RWPE1 (cell line): ENCODE measurements around the gene GRAMD1B.

ENCODE experiments used
- CTCF ChIA-PET: fragments of 350-600 bp; sonication (Branson Sonifier 250); formaldehyde crosslinking; extraction: SDS; loops from one replicate; lab custom pipeline; 2021; lab: Yijun Ruan, JAX
- POLR2A ChIA-PET: fragments of 400-600 bp; formaldehyde crosslinking; extraction: SDS; loops from one replicate; lab custom pipeline; 2020; ENCODE audit warnings: antibody characterized with exemption; ENCODE audit not compliant: low non-redundant PET; lab: Yijun Ruan, JAX
- DNase-seq: peaks from one replicate; pipeline ENCODE4 v3.0.0; 2012; ENCODE audit warnings: low spot score
- H3K27ac ChIP-seq: fragments of 450-650 bp; 2 replicates; pipeline ENCODE4 v1.5.1; 2017
- TF ChIP-seq, protein P1 (sequence below): fragments of 450-650 bp; conservative IDR thresholded peaks from 2 replicates; pipeline ENCODE4 v1.5.1; 2017; ENCODE audit warnings: low read depth, mild to moderate bottlenecking

The GRAMD1B gene

DNA sequence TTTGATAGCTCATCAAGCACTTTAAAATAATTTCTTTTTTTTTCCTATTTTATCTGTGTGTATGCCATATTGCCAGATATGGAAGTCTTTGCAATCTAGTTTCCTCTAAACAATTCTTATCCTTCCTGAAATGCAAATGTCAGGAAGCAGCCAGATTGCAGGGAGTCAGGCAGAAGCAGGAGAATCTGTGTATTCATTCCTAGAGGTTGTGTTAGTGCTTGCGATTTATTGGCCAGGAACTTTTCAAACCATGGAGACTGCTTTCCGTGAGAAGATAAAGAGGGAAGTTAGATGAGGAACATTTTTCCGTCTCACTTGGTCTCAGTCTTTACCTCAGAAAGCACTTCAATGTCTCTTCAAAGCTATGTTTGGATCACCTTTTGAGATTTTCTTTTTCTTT lies 91.9 kb downstream of the GRAMD1B start:
- TF ChIP-seq, protein P1, sequence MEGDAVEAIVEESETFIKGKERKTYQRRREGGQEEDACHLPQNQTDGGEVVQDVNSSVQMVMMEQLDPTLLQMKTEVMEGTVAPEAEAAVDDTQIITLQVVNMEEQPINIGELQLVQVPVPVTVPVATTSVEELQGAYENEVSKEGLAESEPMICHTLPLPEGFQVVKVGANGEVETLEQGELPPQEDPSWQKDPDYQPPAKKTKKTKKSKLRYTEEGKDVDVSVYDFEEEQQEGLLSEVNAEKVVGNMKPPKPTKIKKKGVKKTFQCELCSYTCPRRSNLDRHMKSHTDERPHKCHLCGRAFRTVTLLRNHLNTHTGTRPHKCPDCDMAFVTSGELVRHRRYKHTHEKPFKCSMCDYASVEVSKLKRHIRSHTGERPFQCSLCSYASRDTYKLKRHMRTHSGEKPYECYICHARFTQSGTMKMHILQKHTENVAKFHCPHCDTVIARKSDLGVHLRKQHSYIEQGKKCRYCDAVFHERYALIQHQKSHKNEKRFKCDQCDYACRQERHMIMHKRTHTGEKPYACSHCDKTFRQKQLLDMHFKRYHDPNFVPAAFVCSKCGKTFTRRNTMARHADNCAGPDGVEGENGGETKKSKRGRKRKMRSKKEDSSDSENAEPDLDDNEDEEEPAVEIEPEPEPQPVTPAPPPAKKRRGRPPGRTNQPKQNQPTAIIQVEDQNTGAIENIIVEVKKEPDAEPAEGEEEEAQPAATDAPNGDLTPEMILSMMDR, result no peak
- no peak overlapping the region for H3K27ac ChIP-seq
- DNase-seq, result no peak
- POLR2A ChIA-PET, result no interaction called here
- CTCF ChIA-PET, result no interaction called here

DNA sequence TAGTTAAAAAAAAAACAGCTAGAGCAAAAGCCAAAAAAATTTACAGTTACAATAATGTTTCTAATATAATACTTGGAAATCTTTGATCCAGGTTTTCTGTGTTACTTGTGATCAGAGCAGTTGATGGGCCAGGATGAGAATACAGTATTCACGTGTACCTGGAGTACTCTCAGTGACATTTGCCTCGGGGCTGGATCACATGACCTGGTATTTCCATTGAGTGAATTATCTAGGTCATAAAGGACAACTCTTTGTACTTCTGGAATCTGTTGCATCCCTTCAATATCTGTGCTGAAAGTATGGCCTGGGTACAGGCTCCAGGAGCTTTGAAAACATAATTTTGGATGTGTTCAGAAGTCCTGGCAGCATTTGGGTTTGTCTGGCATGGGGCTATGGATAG lies 93.5 kb downstream of the GRAMD1B start:
- H3K27ac ChIP-seq, result no peak overlapping the region
- POLR2A ChIA-PET, result no interaction called here
- CTCF ChIA-PET, result interaction anchor here (1.3 kb wide), 1 partner anchor 31 kb away, joined by 3 read pairs; no protein-coding TSS in a partner anchor
- no peak for DNase-seq
- TF ChIP-seq, protein P1, result no peak

DNA sequence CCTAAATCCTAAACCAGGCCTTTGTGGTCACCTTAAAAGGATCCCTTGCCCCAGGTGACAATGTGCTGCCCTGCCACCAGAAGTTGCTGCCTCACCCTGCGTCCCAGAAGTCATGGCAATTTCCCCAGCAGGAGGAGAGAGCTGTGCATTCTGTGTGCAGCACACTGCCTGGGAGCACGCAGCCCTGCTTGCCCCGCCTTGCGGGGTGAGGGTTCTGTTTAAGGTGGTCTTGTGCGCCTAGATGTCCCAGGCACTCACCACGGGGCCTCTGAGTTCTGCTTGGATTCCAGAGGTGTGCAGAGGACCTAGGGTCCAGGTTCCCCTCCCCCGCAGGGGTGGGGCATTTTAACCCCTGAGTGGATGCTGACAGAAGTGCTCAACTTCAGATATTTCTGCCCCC lies 95.0 kb downstream of the GRAMD1B start:
- TF ChIP-seq, protein P1, result no peak
- H3K27ac ChIP-seq, result no peak overlapping the region
- POLR2A ChIA-PET, result no interaction called here
- no peak for DNase-seq
- CTCF ChIA-PET, result interaction anchor here (0.7 to 0.9 kb wide), 2 partner anchors 9 to 419 kb away, joined by 3 to 4 read pairs; no protein-coding TSS in a partner anchor

DNA sequence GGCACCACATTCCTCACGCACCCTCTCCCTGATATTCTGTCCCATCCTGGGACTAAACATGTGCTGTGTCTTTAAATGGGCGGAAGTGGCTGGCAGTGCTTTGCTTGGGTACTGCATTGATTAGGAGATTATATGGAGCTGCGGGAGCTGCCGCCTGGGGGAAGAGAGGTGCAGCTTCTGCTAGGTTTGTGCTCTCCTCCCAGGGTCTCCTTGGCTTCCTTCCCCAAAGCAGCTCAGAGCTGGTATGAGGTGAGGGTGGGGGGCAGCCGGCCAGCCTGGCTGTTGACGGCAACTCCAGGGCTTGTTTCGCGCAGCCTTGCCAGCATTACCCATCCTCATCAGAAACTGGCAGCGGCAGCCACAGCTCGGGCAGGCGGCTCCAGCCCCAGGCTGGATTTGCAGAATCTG lies 95.4 kb downstream of the GRAMD1B start:
- DNase-seq, result no peak
- H3K27ac ChIP-seq, result no peak overlapping the region
- TF ChIP-seq, protein P1, result no peak
- CTCF ChIA-PET, result interaction anchor here (0.7 kb wide), 1 partner anchor 419 kb away, joined by 4 read pairs; no protein-coding TSS in a partner anchor
- POLR2A ChIA-PET, result no interaction called here

DNA sequence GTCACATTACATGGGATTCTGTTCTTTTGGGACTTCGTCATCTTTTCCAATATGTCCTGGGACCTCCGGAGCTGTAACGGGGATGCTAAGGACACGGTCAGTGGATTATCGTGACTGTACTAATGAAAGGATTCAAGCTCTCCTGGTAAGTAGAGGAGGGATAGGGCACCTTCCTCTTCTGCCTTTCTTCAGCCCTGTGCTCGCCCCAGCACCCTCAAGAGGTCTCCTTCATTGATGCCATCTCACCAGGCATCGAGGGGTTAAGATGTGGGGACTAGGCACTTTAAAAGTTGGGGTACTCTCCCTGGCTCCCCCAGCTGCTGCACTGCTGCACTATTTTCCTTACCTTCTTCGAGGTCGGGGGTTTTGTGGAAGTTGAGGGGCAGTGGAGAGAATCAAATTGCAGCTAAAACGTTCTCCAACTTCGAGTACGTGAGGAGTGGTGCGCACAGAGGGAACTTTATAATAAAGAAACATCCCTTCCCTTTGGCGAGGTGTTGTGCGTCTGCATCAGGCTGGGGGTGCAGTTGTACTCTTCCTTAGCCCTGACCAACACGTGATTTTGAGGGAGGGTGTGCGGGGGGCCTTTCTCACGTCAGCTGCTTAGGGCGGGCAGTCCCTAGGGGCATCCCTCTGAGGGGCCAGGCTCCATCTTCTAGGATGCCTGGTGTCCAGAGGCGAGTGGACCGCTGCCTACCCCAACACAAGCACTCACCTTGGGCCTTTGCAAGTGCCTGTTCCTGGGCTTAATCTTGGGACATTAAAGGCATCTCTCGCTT lies 96.1 kb downstream of the GRAMD1B start:
- CTCF ChIA-PET, result interaction anchor here (0.5 to 0.7 kb wide), 2 partner anchors 420 to 436 kb away, joined by 3 to 4 read pairs; no protein-coding TSS in a partner anchor
- POLR2A ChIA-PET, result no interaction called here
- DNase-seq, result no peak
- TF ChIP-seq, protein P1, result no peak
- no peak overlapping the region for H3K27ac ChIP-seq

DNA sequence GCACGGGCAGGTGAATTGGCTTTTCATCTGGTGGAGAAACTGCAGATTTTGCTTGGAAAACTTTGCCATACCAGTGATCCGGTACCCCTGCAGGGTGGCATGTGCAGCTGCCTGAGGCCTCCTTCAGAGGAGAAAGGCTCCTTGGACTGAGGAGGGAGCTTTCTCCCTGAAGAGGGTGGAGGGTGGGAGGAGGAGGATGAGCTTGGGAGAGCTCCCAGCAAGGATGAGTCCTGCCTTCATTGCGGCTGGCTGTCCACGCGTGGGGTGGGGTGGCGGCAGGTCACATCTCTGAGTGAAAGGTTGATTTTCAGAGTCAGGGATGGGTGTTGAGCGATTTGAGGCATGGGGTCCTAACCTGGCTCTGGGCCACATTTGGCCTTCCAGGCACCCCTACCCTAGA lies 96.8 kb downstream of the GRAMD1B start:
- H3K27ac ChIP-seq, result no peak overlapping the region
- ChIA-PET CTCF (interaction anchor here (0.5 kb wide), 1 partner anchor 437 kb away, joined by 3 read pairs; no protein-coding TSS in a partner anchor), POLR2A (no interaction called here)
- TF ChIP-seq, protein P1, result no peak
- DNase-seq, result no peak
